ENCODE data around the gene SOD3. TPM values are rescaled to one million over a fixed set of nuclear protein-coding genes. Genes with fewer than 3 reads are reported as not detected.

The SOD3 gene
- total and polyA plus RNA-seq, 4 donors, result 35.7 to 101 (median 53.9) TPM

GRCh38 chr4:24799196-24799543 is 3.8 kb downstream of the SOD3 start:
- Histone ChIP-seq H3K36me3 (ENCODE audit: control insufficient read depth in 4 of 4, insufficient read depth in 4 of 4, low read length in 4 of 4) (no peaks in the 10 kb centered on the region), H3K4me1 (ENCODE audit: control insufficient read depth in 5 of 5, insufficient read depth in 5 of 5, low read length in 5 of 5) (peaks cover 0 to 57% (median 22%) of the 10 kb centered on the region in 5 donors), H3K27ac (ENCODE audit: low read depth in 1 of 2, low read length in 1 of 2) (no peak overlapping the region), H3K9me3 (ENCODE audit: control insufficient read depth in 4 of 4, insufficient read depth in 3 of 4, low read length in 3 of 4) (peaks cover 0 to 7% (median 0%) of the 10 kb centered on the region in 4 donors), H3K9ac (ENCODE audit: insufficient read depth in 1 of 2, low read length in 2 of 2) (no peak overlapping the region), H3K4me3 (no peak overlapping the region), H3K27me3 (ENCODE audit: control insufficient read depth in 3 of 3, insufficient read depth in 3 of 3, low read length in 2 of 3) (peaks cover 0 to 29% (median 0%) of the 10 kb centered on the region in 3 donors)
- ATAC-seq (ENCODE audit: insufficient read depth, low FRiP score) (no peak), DNase-seq (no peak)
- 78% methylated on average over 13 of the region's 13 CpGs for WGBS, 2 donors
- TF ChIP-seq, protein P1, sequence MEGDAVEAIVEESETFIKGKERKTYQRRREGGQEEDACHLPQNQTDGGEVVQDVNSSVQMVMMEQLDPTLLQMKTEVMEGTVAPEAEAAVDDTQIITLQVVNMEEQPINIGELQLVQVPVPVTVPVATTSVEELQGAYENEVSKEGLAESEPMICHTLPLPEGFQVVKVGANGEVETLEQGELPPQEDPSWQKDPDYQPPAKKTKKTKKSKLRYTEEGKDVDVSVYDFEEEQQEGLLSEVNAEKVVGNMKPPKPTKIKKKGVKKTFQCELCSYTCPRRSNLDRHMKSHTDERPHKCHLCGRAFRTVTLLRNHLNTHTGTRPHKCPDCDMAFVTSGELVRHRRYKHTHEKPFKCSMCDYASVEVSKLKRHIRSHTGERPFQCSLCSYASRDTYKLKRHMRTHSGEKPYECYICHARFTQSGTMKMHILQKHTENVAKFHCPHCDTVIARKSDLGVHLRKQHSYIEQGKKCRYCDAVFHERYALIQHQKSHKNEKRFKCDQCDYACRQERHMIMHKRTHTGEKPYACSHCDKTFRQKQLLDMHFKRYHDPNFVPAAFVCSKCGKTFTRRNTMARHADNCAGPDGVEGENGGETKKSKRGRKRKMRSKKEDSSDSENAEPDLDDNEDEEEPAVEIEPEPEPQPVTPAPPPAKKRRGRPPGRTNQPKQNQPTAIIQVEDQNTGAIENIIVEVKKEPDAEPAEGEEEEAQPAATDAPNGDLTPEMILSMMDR (IDR thresholded peaks at IDR 0.05; ENCODE audit: control extremely low read depth, extremely low read depth), result no peak

- peaks cover 0 to 29% (median 0%) of the 10 kb centered on the region in 3 donors for H3K27me3 ChIP-seq (ENCODE audit: control insufficient read depth in 3 of 3, insufficient read depth in 3 of 3, low read length in 2 of 3)
- no peaks in the 10 kb centered on the region for H3K36me3 ChIP-seq (ENCODE audit: control insufficient read depth in 4 of 4, insufficient read depth in 4 of 4, low read length in 4 of 4)
- 29 to 32% methylated on average over 75 to 103 of the region's 103 CpGs for WGBS, 2 donors
- peak; percentile 36 to 56 (median 49) for DNase-seq
- H3K9ac ChIP-seq (ENCODE audit: insufficient read depth in 1 of 2, low read length in 2 of 2), result no peak overlapping the region
- peaks cover 0 to 7% (median 0%) of the 10 kb centered on the region in 4 donors for H3K9me3 ChIP-seq (ENCODE audit: control insufficient read depth in 4 of 4, insufficient read depth in 3 of 4, low read length in 3 of 4)
- ATAC-seq (ENCODE audit: insufficient read depth, low FRiP score), result no peak
- no peak overlapping the region for H3K4me3 ChIP-seq
- peaks cover 0 to 53% (median 22%) of the 10 kb centered on the region in 5 donors for H3K4me1 ChIP-seq (ENCODE audit: control insufficient read depth in 5 of 5, insufficient read depth in 5 of 5, low read length in 5 of 5)
- no peak overlapping the region for H3K27ac ChIP-seq (ENCODE audit: low read depth in 1 of 2, low read length in 1 of 2)
- TF ChIP-seq, protein P1 (IDR thresholded peaks at IDR 0.05; ENCODE audit: control extremely low read depth, extremely low read depth), result no peak
Observed at GRCh38 chr4:24799544-24800324, 4.4 kb downstream of the SOD3 start.

GRCh38 chr4:24800325-24800895 is 5.0 kb downstream of the SOD3 start:
- Histone ChIP-seq H3K27ac (ENCODE audit: low read depth in 1 of 2, low read length in 1 of 2) (peak overlapping the region in 1 of 2 donors; percentile 55), H3K4me1 (ENCODE audit: control insufficient read depth in 5 of 5, insufficient read depth in 5 of 5, low read length in 5 of 5) (peaks cover 0 to 46% (median 18%) of the 10 kb centered on the region in 5 donors), H3K9ac (ENCODE audit: insufficient read depth in 1 of 2, low read length in 2 of 2) (peak overlapping the region in 1 of 2 donors; percentile 67), H3K27me3 (ENCODE audit: control insufficient read depth in 3 of 3, insufficient read depth in 3 of 3, low read length in 2 of 3) (peaks cover 0 to 29% (median 0%) of the 10 kb centered on the region in 3 donors), H3K36me3 (ENCODE audit: control insufficient read depth in 4 of 4, insufficient read depth in 4 of 4, low read length in 4 of 4) (no peaks in the 10 kb centered on the region), H3K9me3 (ENCODE audit: control insufficient read depth in 4 of 4, insufficient read depth in 3 of 4, low read length in 3 of 4) (peaks cover 0 to 7% (median 0%) of the 10 kb centered on the region in 4 donors), H3K4me3 (no peak overlapping the region)
- peak; percentile 91 to 95 (median 92) for DNase-seq
- no peak for ATAC-seq (ENCODE audit: insufficient read depth, low FRiP score)
- TF ChIP-seq, protein P1 (IDR thresholded peaks at IDR 0.05; ENCODE audit: control extremely low read depth, extremely low read depth), result no peak
- WGBS, 2 donors, result 11 to 23% methylated on average over 24 to 25 of the region's 25 CpGs
